Activated gamma-delta T cell (primary cell): ENCODE data around the gene FRYL.
"Not testable (repeated sequence)": the region's sequence is repeated elsewhere in the genome, so short reads cannot be mapped to it uniquely, and the experiment has no call there.

Source experiments
- DNase-seq: peaks from one replicate; lab custom pipeline; 2025; lab: John Stamatoyannopoulos, UW
- total RNA-seq, 2 donors: gene quantifications; one replicate each; lab custom pipeline; 2026; lab: John Stamatoyannopoulos, UW

Gene FRYL
- total RNA-seq: 344 to 349 reads per million in 2 donors

GRCh38 chr4:48779998-48780864, at the start of gene FRYL:
Gene FRYL, minus strand, starts transcription at chr4:48780279. Its CDS starts 145,869 bp downstream, at chr4:48634410.
- peak; percentile 95 for DNase-seq

GRCh38 chr4:48827622-48828021, 47.5 kb upstream of the FRYL start:
- DNase-seq: no peak

GRCh38 chr4:48821431-48821830, 41.4 kb upstream of the FRYL start:
- DNase-seq: not testable (repeated sequence)

- no peak for DNase-seq
These were observed 36.9 kb upstream of the FRYL start for GRCh38 chr4:48816971-48817370.

GRCh38 chr4:48816297-48816696, 36.2 kb upstream of the FRYL start:
- DNase-seq: not testable (repeated sequence)

GRCh38 chr4:48815483-48815882, 35.4 kb upstream of the FRYL start:
- DNase-seq: no peak

- DNase-seq: no peak
These were observed 33.9 kb upstream of the FRYL start for GRCh38 chr4:48813964-48814363.

- DNase-seq: no peak
These were observed 32.8 kb upstream of the FRYL start for GRCh38 chr4:48812866-48813265.

GRCh38 chr4:48804584-48805301, 24.7 kb upstream of the FRYL start:
- no peak for DNase-seq

- DNase-seq: no peak
These were observed 21.1 kb upstream of the FRYL start for GRCh38 chr4:48801016-48801715.

- DNase-seq: not testable (repeated sequence)
These were observed 20.1 kb upstream of the FRYL start for GRCh38 chr4:48800155-48800554.

- DNase-seq: no peak
These were observed 19.1 kb upstream of the FRYL start for GRCh38 chr4:48799157-48799556.

- no peak for DNase-seq
These were observed 18.0 kb upstream of the FRYL start for GRCh38 chr4:48798117-48798516.

GRCh38 chr4:48796927-48797679, 17.0 kb upstream of the FRYL start:
- no peak for DNase-seq

GRCh38 chr4:48796191-48796926, 16.3 kb upstream of the FRYL start:
- DNase-seq: no peak

- no peak for DNase-seq
These were observed 15.0 kb upstream of the FRYL start for GRCh38 chr4:48795108-48795507.

GRCh38 chr4:48792348-48793006, 12.4 kb upstream of the FRYL start:
- no peak for DNase-seq

GRCh38 chr4:48791313-48791712, 11.2 kb upstream of the FRYL start:
- DNase-seq: no peak

GRCh38 chr4:48790561-48790960, 10.5 kb upstream of the FRYL start:
- DNase-seq: no peak

GRCh38 chr4:48787056-48787455, 7.0 kb upstream of the FRYL start:
- no peak for DNase-seq
